Activated B cell treated with CpG ODN at 0.5 μM for 24 hours (primary cell): ENCODE data around the gene MRGPRF. TPM values are rescaled to one million over a fixed set of nuclear protein-coding genes. Genes with fewer than 3 reads are reported as not detected.

Source experiments
- ATAC-seq: fragments of 200-7000 bp; cut with Tn5 transposase; one replicate; pipeline ENCODE4 v1.10.0; 2021; ENCODE audit warnings: low read depth, mild to moderate bottlenecking, moderate library complexity
- CTCF ChIA-PET: fragments of 350-600 bp; sonication (Branson Sonifier 250); formaldehyde crosslinking; loops from one replicate; lab custom pipeline; 2021; ENCODE audit warnings: antibody characterized with exemption; lab: Charles Lee
- POLR2A ChIA-PET: fragments of 350-600 bp; sonication (Branson Sonifier 250); formaldehyde crosslinking; loops from one replicate; lab custom pipeline; 2021; ENCODE audit warnings: antibody characterized with exemption; lab: Charles Lee
- DNase-seq: peaks from one replicate; pipeline ENCODE4 v3.0.0; 2022
- H3K27ac Mint-ChIP-seq: one replicate; pipeline ENCODE4 v1.8.0; 2020; ENCODE audit warnings: mixed read lengths
- H3K27me3 Mint-ChIP-seq: one replicate; pipeline ENCODE4 v1.8.0; 2021; ENCODE audit warnings: mixed read lengths
- H3K36me3 Mint-ChIP-seq: one replicate; pipeline ENCODE4 v1.8.0; 2021; ENCODE audit warnings: low read depth, mixed read lengths
- H3K4me1 Mint-ChIP-seq: one replicate; pipeline ENCODE4 v1.8.0; 2021; ENCODE audit warnings: mixed read lengths
- H3K4me3 Mint-ChIP-seq: one replicate; pipeline ENCODE4 v1.8.0; 2020; ENCODE audit warnings: mild to moderate bottlenecking, mixed read lengths
- H3K9me3 Mint-ChIP-seq: one replicate; pipeline ENCODE4 v1.8.0; 2020; ENCODE audit warnings: mixed read lengths
- intact Hi-C: fragments of 100-400 bp; cut with micrococcal nuclease; formaldehyde crosslinking; loops from one replicate; pipeline ENCODE4 v1.15.1; 2024
- total RNA-seq: library from RNA; stranded (reverse); gene quantifications from 2 replicates; pipeline ENCODE4 v1.2.3, GENCODE V29; 2022
- TF ChIP-seq, protein P1 (sequence below): fragments of 200-600 bp; IDR thresholded peaks from one replicate; pipeline ENCODE4 v1.8.0; 2022; ENCODE audit warnings: antibody characterized with exemption, mild to moderate bottlenecking

MRGPRF gene
- total RNA-seq, 1 donor from 2014 or later = not detected

GRCh38 chr11:68973219-68973618 lies 39.8 kb downstream of the MRGPRF start:
- TF ChIP-seq, protein P1, sequence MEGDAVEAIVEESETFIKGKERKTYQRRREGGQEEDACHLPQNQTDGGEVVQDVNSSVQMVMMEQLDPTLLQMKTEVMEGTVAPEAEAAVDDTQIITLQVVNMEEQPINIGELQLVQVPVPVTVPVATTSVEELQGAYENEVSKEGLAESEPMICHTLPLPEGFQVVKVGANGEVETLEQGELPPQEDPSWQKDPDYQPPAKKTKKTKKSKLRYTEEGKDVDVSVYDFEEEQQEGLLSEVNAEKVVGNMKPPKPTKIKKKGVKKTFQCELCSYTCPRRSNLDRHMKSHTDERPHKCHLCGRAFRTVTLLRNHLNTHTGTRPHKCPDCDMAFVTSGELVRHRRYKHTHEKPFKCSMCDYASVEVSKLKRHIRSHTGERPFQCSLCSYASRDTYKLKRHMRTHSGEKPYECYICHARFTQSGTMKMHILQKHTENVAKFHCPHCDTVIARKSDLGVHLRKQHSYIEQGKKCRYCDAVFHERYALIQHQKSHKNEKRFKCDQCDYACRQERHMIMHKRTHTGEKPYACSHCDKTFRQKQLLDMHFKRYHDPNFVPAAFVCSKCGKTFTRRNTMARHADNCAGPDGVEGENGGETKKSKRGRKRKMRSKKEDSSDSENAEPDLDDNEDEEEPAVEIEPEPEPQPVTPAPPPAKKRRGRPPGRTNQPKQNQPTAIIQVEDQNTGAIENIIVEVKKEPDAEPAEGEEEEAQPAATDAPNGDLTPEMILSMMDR = no peak
- no peaks in the 10 kb centered on the region for H3K36me3 Mint-ChIP-seq
- no peak for DNase-seq
- H3K27me3 Mint-ChIP-seq = peaks cover 10% of the 10 kb centered on the region
- H3K4me3 Mint-ChIP-seq = no peak overlapping the region
- ChIA-PET CTCF (no interaction called here), POLR2A (interaction anchor here (0.6 kb wide), 1 partner anchor 64 kb away, joined by 8 read pairs; no protein-coding TSS in a partner anchor)
- no peak for ATAC-seq
- intact Hi-C loops = no loop called here
- H3K9me3 Mint-ChIP-seq = no peaks in the 10 kb centered on the region
- no peaks in the 10 kb centered on the region for H3K4me1 Mint-ChIP-seq
- no peak overlapping the region for H3K27ac Mint-ChIP-seq

DNA sequence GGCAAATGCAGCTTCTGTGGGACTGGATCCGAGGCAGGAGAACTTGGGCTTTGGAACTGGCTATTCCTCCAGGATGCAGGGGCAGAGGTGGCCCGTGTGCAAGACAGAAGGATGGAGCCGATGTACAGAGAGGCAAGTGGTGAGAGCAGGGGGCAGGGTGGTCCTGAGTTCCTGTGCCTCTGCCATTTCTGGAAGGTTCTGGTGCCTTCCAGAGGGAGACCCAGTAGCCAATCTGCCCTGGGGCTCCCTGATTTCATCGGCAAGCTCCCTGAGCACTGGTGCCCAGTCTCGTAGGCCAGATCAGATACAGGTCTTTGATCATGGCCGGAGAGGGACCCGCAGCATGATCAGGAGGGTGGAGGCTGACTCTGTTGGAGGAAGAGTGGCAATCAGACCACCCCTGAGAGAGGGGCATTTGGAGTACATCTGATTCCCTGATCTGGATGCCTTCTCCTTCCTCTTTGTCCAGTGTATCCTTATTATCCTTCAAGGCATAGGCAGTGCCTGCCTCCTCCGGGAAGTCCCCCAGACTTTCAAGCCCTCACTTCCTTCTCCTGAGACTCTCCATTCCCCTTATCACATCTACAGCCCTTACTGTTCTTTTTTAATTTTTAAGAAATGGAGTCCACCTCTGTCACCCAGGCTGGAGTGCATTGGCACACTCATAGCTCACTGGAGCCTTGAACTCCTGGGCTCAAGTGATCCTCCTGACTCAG lies 42.0 kb downstream of the MRGPRF start:
- intact Hi-C loops = no loop called here
- H3K36me3 Mint-ChIP-seq = no peaks in the 10 kb centered on the region
- TF ChIP-seq, protein P1 = no peak
- POLR2A ChIA-PET = no interaction called here
- H3K4me3 Mint-ChIP-seq = no peak overlapping the region
- no peaks in the 10 kb centered on the region for H3K9me3 Mint-ChIP-seq
- H3K27ac Mint-ChIP-seq = peak overlapping the region; percentile 61
- ATAC-seq (no peak), DNase-seq (no peak)
- peaks cover 14% of the 10 kb centered on the region for H3K27me3 Mint-ChIP-seq
- H3K4me1 Mint-ChIP-seq = no peaks in the 10 kb centered on the region
- CTCF ChIA-PET = no interaction called here

- peaks cover 14% of the 10 kb centered on the region for H3K27me3 Mint-ChIP-seq
- H3K9me3 Mint-ChIP-seq = no peaks in the 10 kb centered on the region
- ChIA-PET CTCF (no interaction called here), POLR2A (no interaction called here)
- H3K4me1 Mint-ChIP-seq = no peaks in the 10 kb centered on the region
- ATAC-seq (no peak), DNase-seq (no peak)
- H3K27ac Mint-ChIP-seq = no peak overlapping the region
- no peaks in the 10 kb centered on the region for H3K36me3 Mint-ChIP-seq
- intact Hi-C loops = no loop called here
- no peak overlapping the region for H3K4me3 Mint-ChIP-seq
- TF ChIP-seq, protein P1 = no peak
Measured at GRCh38 chr11:68969386-68969785, 43.7 kb downstream of the MRGPRF start.

DNA sequence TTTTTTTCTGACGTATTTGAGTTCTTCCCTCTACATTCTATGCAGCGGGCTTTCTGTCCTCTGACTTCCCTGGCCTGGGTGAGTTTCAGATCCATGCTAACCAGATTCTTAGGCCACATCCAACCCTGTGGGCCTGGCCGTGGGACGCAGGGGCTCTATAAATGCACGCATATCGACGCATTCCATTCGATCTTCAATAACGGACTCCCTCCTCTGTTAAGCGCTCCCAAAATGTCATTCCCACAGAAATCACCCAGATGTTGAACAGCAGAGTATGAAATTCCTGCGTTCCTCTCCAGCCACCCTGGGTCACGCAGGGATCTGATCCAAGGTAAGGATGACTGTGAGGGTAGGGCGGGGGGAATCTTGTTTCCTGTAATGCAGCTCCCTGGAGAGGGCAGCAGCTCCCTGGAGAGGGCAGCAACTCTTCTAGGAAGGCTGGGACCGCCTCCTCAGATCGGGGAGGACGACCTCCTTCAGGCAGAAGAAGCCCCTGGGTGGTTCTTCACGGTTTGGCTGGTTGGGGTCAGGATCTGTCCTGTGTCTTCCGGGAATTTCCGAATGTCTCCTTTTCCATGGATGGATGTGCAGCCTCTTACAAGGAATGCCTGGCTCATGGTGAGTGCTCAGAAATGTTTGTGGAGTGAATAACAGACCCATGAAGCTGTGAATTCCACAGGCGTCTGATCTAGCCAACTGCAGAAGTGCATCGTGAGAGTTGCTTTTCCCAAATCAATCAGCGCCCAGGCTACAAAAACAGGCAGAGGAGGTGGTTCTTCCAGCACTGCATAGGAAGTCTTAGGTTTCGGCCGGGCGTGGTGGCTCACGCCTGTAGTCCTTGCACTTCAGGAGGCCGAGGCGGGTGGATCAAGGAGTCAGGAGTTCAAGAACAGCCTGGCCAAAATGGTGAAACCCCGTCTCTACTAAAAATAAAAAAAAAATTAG lies 44.5 kb downstream of the MRGPRF start:
- DNase-seq (no peak), ATAC-seq (no peak)
- H3K4me3 Mint-ChIP-seq = no peak overlapping the region
- no peaks in the 10 kb centered on the region for H3K9me3 Mint-ChIP-seq
- intact Hi-C loops = no loop called here
- peaks cover 14% of the 10 kb centered on the region for H3K27me3 Mint-ChIP-seq
- POLR2A ChIA-PET = no interaction called here
- H3K27ac Mint-ChIP-seq = no peak overlapping the region
- H3K4me1 Mint-ChIP-seq = no peaks in the 10 kb centered on the region
- TF ChIP-seq, protein P1 = no peak
- H3K36me3 Mint-ChIP-seq = no peaks in the 10 kb centered on the region
- CTCF ChIA-PET = no interaction called here
